ENCODE data around the gene LOXL4. TPM values are rescaled to one million over a fixed set of nuclear protein-coding genes. Genes with fewer than 3 reads are reported as not detected.

LOXL4 gene
- total and polyA plus RNA-seq, 7 donors = 1.1 to 15.8 (median 8.5) TPM; not detected in 1

GRCh38 chr10:98254234-98254974 is 13.6 kb downstream of the LOXL4 start:
- 88 to 89% methylated on average over 10 of the region's 10 CpGs for WGBS, 2 donors
- no peaks in the 10 kb centered on the region for H3K27me3 ChIP-seq
- H3K27ac ChIP-seq = no peak overlapping the region
- TF ChIP-seq POLR2A (IDR thresholded peaks at IDR 0.05) = no peak
- TF ChIP-seq EP300 (IDR thresholded peaks at IDR 0.05) = no peak
- TF ChIP-seq, protein P1, sequence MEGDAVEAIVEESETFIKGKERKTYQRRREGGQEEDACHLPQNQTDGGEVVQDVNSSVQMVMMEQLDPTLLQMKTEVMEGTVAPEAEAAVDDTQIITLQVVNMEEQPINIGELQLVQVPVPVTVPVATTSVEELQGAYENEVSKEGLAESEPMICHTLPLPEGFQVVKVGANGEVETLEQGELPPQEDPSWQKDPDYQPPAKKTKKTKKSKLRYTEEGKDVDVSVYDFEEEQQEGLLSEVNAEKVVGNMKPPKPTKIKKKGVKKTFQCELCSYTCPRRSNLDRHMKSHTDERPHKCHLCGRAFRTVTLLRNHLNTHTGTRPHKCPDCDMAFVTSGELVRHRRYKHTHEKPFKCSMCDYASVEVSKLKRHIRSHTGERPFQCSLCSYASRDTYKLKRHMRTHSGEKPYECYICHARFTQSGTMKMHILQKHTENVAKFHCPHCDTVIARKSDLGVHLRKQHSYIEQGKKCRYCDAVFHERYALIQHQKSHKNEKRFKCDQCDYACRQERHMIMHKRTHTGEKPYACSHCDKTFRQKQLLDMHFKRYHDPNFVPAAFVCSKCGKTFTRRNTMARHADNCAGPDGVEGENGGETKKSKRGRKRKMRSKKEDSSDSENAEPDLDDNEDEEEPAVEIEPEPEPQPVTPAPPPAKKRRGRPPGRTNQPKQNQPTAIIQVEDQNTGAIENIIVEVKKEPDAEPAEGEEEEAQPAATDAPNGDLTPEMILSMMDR (IDR thresholded peaks at IDR 0.05) = no peak
- no peak for TF ChIP-seq POLR2AphosphoS5 (IDR thresholded peaks at IDR 0.05)
- DNase-seq = no peak
- intact Hi-C loops (cut with DNase I) = no loop called here
- H3K36me3 ChIP-seq = peaks cover 0 to 53% (median 5%) of the 10 kb centered on the region in 4 donors
- peaks cover 0 to 11% (median 5%) of the 10 kb centered on the region in 4 donors for H3K4me1 ChIP-seq
- no peaks in the 10 kb centered on the region for H3K9me3 ChIP-seq
- H3K4me3 ChIP-seq = no peak overlapping the region

DNA sequence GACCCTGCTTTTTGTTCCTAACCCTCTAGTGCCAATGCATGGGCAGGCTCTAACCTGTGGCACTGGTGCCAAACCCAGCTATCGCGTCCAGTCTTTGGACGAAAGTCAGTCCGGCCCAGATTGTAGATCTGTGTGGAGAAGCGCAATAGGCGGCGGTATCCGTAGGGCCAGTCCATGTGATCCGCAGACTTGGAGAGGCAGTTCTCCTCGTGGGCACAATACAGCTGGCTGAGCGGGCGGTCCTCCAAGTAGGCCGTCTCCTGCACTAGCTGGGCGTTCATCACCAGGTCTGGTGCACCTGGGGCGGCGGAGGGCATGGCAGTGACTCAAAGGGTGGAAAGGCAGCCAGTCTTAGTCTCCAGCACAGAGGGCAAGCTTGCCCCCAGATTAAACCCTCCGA is 14.5 kb downstream of the LOXL4 start:
- no peak overlapping the region for H3K27ac ChIP-seq
- H3K36me3 ChIP-seq = peaks cover 0 to 62% (median 10%) of the 10 kb centered on the region in 4 donors
- WGBS, 2 donors = 87 to 96% methylated on average over 17 of the region's 17 CpGs
- peaks cover 0 to 2% (median under 1%) of the 10 kb centered on the region in 4 donors for H3K4me1 ChIP-seq
- H3K9me3 ChIP-seq = no peaks in the 10 kb centered on the region
- intact Hi-C loops (cut with DNase I) = no loop called here
- H3K4me3 ChIP-seq = no peak overlapping the region
- no peaks in the 10 kb centered on the region for H3K27me3 ChIP-seq
- TF ChIP-seq EP300 (IDR thresholded peaks at IDR 0.05) (no peak), POLR2A (IDR thresholded peaks at IDR 0.05) (no peak), POLR2AphosphoS5 (IDR thresholded peaks at IDR 0.05) (no peak)
- TF ChIP-seq, protein P1 (IDR thresholded peaks at IDR 0.05) = no peak
- DNase-seq = no peak

GRCh38 chr10:98252464-98252863 is 15.5 kb downstream of the LOXL4 start:
- TF ChIP-seq EP300 (IDR thresholded peaks at IDR 0.05) = no peak
- TF ChIP-seq POLR2A (IDR thresholded peaks at IDR 0.05) = no peak
- peaks cover 0 to 4% (median 0%) of the 10 kb centered on the region in 4 donors for H3K4me1 ChIP-seq
- H3K36me3 ChIP-seq = peaks cover 6 to 71% (median 18%) of the 10 kb centered on the region in 4 donors
- no peak overlapping the region for H3K4me3 ChIP-seq
- H3K9me3 ChIP-seq = no peaks in the 10 kb centered on the region
- H3K27ac ChIP-seq = no peak overlapping the region
- WGBS, 2 donors = 95 to 98% methylated on average over 7 of the region's 7 CpGs
- intact Hi-C loops (cut with DNase I) = no loop called here
- no peak for DNase-seq
- H3K27me3 ChIP-seq = no peaks in the 10 kb centered on the region

- 51 to 81% methylated on average over 8 of the region's 8 CpGs for WGBS, 2 donors
- DNase-seq = no peak
- intact Hi-C loops (cut with DNase I) = no loop called here
- Histone ChIP-seq H3K27me3 (no peaks in the 10 kb centered on the region), H3K27ac (no peak overlapping the region), H3K4me1 (peaks cover 0 to 15% (median 6%) of the 10 kb centered on the region in 4 donors), H3K36me3 (peaks cover 6 to 65% (median 21%) of the 10 kb centered on the region in 4 donors), H3K4me3 (no peak overlapping the region), H3K9me3 (no peaks in the 10 kb centered on the region)
- TF ChIP-seq, protein P1 (IDR thresholded peaks at IDR 0.05) = no peak
- TF ChIP-seq POLR2AphosphoS5 (IDR thresholded peaks at IDR 0.05) (no peak), EP300 (IDR thresholded peaks at IDR 0.05) (no peak), POLR2A (IDR thresholded peaks at IDR 0.05) (no peak)
These were observed 16.6 kb downstream of the LOXL4 start for GRCh38 chr10:98251399-98251798.

GRCh38 chr10:98249134-98249533 is 18.9 kb downstream of the LOXL4 start:
- Histone ChIP-seq H3K27me3 (no peaks in the 10 kb centered on the region), H3K4me1 (peaks cover 0 to 37% (median 24%) of the 10 kb centered on the region in 4 donors), H3K9me3 (no peaks in the 10 kb centered on the region), H3K27ac (no peak overlapping the region), H3K4me3 (no peak overlapping the region), H3K36me3 (peaks cover 6 to 62% (median 22%) of the 10 kb centered on the region in 4 donors)
- 86 to 87% methylated on average over 3 of the region's 3 CpGs for WGBS, 2 donors
- intact Hi-C loops (cut with DNase I) = loop anchor here (10.0 kb wide), 2 partner anchors 166 to 996 kb away; partner anchors contain the start of gene PYROXD2
- DNase-seq = no peak
- no peak for TF ChIP-seq POLR2AphosphoS5 (IDR thresholded peaks at IDR 0.05)
- TF ChIP-seq, protein P1 (IDR thresholded peaks at IDR 0.05) = no peak
- no peak for TF ChIP-seq POLR2A (IDR thresholded peaks at IDR 0.05)
- no peak for TF ChIP-seq EP300 (IDR thresholded peaks at IDR 0.05)
